BE2C (cell line): ENCODE measurements around the gene DDX19B.
"Not testable (repeated sequence)": the region's sequence is repeated elsewhere in the genome, so short reads cannot be mapped to it uniquely, and the experiment has no call there.

Experiments
- DNase-seq: peaks from one replicate; pipeline ENCODE4 v3.0.0-alpha.2; 2020
- H3K27me3 ChIP-seq: fragments of 250-450 bp; sonication (Bioruptor Pico); 2 replicates; pipeline ENCODE4 v1.5.1; 2020; ENCODE audit warnings: mild to moderate bottlenecking
- H3K36me3 ChIP-seq: fragments of 250-450 bp; sonication (Bioruptor Pico); 2 replicates; pipeline ENCODE4 v1.5.1; 2020; ENCODE audit warnings: mild to moderate bottlenecking
- H3K4me1 ChIP-seq: fragments of 250-450 bp; sonication (Bioruptor Pico); 2 replicates; pipeline ENCODE4 v1.5.1; 2020
- H3K4me3 ChIP-seq: 2 replicates; pipeline ENCODE4 v1.5.1; 2011; ENCODE audit warnings: low read depth, low read length
- H3K9me3 ChIP-seq: fragments of 250-450 bp; sonication (Bioruptor Pico); 2 replicates; pipeline ENCODE4 v1.5.1; 2020
- TF ChIP-seq, protein P1 (sequence below): IDR thresholded peaks from 2 replicates; pipeline ENCODE4 v1.5.1; 2012; ENCODE audit warnings: mild to moderate bottlenecking, low read depth, low read length

Gene DDX19B

DNA sequence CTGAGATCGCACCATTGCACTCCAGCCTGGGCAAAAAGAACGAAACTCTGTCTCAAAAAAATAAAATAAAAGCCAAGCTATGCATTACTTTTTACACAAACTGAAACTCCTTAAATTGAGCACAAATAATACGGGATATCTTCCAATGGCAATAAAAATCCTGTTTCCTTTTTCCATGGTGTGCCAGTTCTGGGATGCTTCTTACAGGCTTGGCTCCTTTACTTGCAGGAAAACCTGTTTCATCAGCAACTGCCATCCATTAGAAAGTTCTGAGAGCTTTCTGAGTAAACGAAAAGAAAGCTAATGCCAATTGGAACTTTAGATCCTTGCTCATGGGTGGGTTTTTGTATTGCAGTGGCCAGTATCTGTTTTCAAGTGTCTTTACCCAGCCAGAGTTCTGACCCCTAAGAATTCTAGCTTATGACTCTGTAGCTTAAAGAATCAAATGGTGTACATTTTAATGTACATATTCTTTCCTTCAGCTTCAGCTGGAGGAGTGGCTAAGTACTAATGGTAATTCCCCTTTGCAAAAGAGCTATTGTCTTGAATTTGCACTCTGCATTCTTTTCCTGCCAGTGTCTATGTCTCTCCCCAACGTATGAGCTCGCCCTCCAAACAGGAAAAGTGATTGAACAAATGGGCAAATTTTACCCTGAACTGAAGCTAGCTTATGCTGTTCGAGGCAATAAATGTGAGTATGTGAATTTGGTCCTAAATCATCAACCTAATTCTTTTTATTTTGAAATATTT is 26.2 kb downstream of the DDX19B start:
- TF ChIP-seq, protein P1, sequence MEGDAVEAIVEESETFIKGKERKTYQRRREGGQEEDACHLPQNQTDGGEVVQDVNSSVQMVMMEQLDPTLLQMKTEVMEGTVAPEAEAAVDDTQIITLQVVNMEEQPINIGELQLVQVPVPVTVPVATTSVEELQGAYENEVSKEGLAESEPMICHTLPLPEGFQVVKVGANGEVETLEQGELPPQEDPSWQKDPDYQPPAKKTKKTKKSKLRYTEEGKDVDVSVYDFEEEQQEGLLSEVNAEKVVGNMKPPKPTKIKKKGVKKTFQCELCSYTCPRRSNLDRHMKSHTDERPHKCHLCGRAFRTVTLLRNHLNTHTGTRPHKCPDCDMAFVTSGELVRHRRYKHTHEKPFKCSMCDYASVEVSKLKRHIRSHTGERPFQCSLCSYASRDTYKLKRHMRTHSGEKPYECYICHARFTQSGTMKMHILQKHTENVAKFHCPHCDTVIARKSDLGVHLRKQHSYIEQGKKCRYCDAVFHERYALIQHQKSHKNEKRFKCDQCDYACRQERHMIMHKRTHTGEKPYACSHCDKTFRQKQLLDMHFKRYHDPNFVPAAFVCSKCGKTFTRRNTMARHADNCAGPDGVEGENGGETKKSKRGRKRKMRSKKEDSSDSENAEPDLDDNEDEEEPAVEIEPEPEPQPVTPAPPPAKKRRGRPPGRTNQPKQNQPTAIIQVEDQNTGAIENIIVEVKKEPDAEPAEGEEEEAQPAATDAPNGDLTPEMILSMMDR = no peak
- H3K27me3 ChIP-seq = no peaks in the 10 kb centered on the region
- H3K4me3 ChIP-seq = no peak overlapping the region
- no peaks in the 10 kb centered on the region for H3K4me1 ChIP-seq
- no peaks in the 10 kb centered on the region for H3K9me3 ChIP-seq
- peaks cover 10% of the 10 kb centered on the region for H3K36me3 ChIP-seq
- no peak for DNase-seq

DNA sequence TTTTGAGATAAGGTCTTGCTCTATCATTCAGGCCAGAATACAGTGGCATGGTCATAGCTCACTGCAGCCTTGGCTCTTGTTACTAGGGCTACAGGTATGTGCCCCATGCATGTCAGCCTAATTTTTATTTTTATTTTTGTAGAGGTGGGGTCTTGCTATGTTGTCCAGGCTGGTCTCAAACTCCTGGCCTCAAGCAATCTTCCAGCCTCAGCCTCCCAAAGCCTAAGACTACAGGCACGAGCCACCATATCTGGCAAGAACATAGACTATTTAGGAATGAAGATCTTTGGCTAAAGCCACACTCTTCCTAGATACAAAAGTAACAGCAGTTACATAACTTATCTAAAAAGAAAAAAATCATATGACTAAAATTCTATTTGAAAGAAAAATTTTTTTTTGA is 32.1 kb downstream of the DDX19B start:
- H3K4me1 ChIP-seq = no peaks in the 10 kb centered on the region
- H3K4me3 ChIP-seq = no peak overlapping the region
- DNase-seq = no peak
- peaks cover 27% of the 10 kb centered on the region for H3K36me3 ChIP-seq
- H3K9me3 ChIP-seq = no peaks in the 10 kb centered on the region
- no peaks in the 10 kb centered on the region for H3K27me3 ChIP-seq
- TF ChIP-seq, protein P1 = no peak

DNA sequence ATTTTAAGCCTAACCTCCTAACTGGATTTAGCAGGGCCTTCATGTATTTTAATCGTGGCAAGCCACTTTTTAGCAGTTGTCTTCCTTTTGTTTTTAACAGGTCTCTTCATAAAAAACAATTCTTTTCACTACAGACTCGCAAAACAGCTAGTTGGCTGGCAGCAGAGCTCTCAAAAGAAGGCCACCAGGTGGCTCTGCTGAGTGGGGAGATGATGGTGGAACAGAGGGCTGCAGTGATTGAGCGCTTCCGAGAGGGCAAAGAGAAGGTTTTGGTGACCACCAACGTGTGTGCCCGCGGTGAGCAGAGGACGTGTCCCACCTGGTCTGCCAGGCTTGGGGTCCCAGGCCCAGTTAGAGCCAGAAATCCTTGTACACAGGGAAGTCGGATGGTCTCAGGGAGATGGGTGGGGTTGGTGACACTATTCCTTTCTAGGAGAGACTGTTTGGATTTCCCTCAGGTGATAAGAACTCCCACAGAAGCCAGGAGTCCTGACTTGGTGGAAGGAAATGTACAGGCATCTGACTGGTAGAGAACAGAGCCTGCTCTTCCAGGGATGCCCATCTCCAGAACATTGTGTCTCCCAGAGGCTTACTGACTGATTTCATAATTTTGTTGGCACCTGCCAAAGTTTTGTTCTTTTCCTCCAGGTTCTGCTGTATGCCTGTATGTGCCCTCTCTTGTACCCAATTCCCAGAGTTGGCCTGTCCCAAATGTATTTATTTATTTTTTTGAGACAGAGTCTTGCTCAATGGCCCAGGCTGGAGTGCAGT is 32.8 kb downstream of the DDX19B start:
- Histone ChIP-seq H3K9me3 (no peaks in the 10 kb centered on the region), H3K36me3 (peaks cover 27% of the 10 kb centered on the region), H3K4me1 (no peaks in the 10 kb centered on the region), H3K27me3 (no peaks in the 10 kb centered on the region), H3K4me3 (no peak overlapping the region)
- peak; percentile 38 for DNase-seq
- TF ChIP-seq, protein P1 = peak; percentile 70

DNA sequence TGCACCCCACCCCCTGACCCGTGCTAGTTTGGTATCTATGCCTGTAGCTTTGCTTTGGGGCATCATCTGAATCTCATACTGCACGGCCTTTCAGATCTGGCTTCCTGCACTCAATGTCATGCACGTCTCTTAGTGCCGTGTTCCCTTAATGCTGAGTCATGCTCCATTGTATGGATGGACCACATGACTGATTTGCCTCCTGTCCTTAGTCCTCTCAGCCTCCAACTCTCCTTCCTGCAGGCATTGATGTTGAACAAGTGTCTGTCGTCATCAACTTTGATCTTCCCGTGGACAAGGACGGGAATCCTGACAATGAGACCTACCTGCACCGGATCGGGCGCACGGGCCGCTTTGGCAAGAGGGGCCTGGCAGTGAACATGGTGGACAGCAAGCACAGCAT is 33.7 kb downstream of the DDX19B start:
- DNase-seq, H3K9me3 ChIP-seq, H3K27me3 ChIP-seq, H3K4me1 ChIP-seq, H3K4me3 ChIP-seq: not testable (repeated sequence)
- peaks cover 27% of the 10 kb centered on the region for H3K36me3 ChIP-seq

DNA sequence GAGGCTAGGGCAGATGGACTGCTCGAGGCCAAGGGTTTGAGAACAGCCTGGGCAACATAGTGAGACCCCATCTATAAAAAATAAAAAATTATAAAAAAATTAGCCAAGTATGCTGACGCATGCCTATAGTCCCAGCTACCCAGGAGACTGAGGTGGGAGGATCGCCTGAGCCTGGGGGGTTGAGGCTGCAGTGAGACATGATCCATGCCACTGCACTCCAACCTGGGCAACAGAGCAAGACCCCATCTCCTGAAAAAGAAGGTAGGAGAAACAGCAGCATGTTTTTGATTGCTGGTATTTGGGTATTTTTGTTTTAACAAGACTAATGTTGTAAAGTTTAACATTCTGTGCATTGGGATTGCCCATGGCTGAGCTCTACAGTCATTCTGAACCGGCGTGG is 38.8 kb downstream of the DDX19B start:
- TF ChIP-seq, protein P1 = no peak
- DNase-seq = no peak
- peaks cover 10% of the 10 kb centered on the region for H3K36me3 ChIP-seq

DNA sequence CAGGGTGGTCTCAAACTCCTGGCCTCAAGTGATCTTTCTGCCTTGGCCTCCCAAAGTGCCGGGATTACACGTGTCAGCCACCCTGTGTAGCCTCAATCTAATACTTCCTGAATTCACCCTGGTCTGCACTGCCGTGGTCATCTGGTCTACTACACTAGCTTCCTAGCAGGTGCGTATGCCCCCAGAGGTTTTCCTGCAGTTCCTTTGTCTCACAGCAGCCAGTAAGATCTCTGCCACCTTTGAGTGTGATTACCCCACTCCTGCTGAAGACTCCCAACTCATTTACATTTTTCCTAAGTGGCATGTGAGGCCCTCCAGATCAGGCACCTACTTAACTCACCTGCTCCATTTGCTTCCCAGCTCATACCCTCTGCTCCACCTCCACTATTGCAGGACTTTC is 42.6 kb downstream of the DDX19B start:
- TF ChIP-seq, protein P1 = no peak
- H3K27me3 ChIP-seq = no peaks in the 10 kb centered on the region

More for the DNA sequence above, 38.8 kb downstream of the DDX19B start:
- Histone ChIP-seq H3K9me3 (no peaks in the 10 kb centered on the region), H3K27me3 (no peaks in the 10 kb centered on the region), H3K4me3 (no peak overlapping the region), H3K4me1 (no peaks in the 10 kb centered on the region)

More for the DNA sequence above, 42.6 kb downstream of the DDX19B start:
- Histone ChIP-seq H3K36me3 (no peaks in the 10 kb centered on the region), H3K4me1 (no peaks in the 10 kb centered on the region), H3K9me3 (no peaks in the 10 kb centered on the region), H3K4me3 (no peak overlapping the region)
- no peak for DNase-seq
